HEK293 (cell line): ENCODE measurements around the gene TMEM263.

Experiments
- CTCF ChIA-PET: fragments of 350-600 bp; formaldehyde crosslinking; extraction: SDS; loops from one replicate; lab custom pipeline; 2021; ENCODE audit warnings: antibody characterized with exemption; lab: Yijun Ruan, JAX
- POLR2A ChIA-PET: fragments of 300-600 bp; formaldehyde crosslinking; extraction: SDS; loops from one replicate; lab custom pipeline; 2020; ENCODE audit warnings: antibody characterized with exemption, inconsistent platforms; lab: Yijun Ruan, JAX
- H3K27ac ChIP-seq: fragments of 200-500 bp; sonication (Bioruptor generic); 2 replicates; pipeline ENCODE4 v1.5.1; 2014; ENCODE audit warnings: low read depth, low read length, control low read depth, inconsistent platforms; ENCODE audit errors: extremely low read depth
- H3K36me3 ChIP-seq, 2 experiments: fragments of 200-500 bp in 1 of 2; sonication (Bioruptor generic) in 1 of 2; 1 replicate in 1 of 2; 2 replicates in 1 of 2; pipeline ENCODE4 v1.5.1; 2014 to 2017; ENCODE audit warnings: inconsistent platforms in 2 of 2, low read length in 2 of 2; ENCODE audit not compliant: control insufficient read depth in 2 of 2, insufficient read depth in 1 of 2
- H3K4me1 ChIP-seq: fragments of 200-500 bp; sonication (Bioruptor generic); 2 replicates; pipeline ENCODE4 v1.5.1; 2014; ENCODE audit warnings: mild to moderate bottlenecking, low read length, inconsistent platforms; ENCODE audit not compliant: control insufficient read depth, insufficient read depth
- H3K4me3 ChIP-seq: 2 replicates; pipeline ENCODE4 v1.5.1; 2011; ENCODE audit warnings: low read depth, mild to moderate bottlenecking, control low read depth, low read length, moderate library complexity
- H3K9me3 ChIP-seq: fragments of 200-500 bp; sonication (Bioruptor generic); 2 replicates; pipeline ENCODE4 v1.5.1; 2014; ENCODE audit warnings: low read depth, low read length, inconsistent platforms; ENCODE audit not compliant: control insufficient read depth, insufficient read depth
- SP7 ChIP-seq: fragments of 450-650 bp; formaldehyde crosslinking; IDR thresholded peaks from 2 replicates; pipeline ENCODE4 v1.5.1; 2016; ENCODE audit warnings: missing biosample characterization, missing genetic modification characterization
- TCF7L2 ChIP-seq: IDR thresholded peaks from 2 replicates; pipeline ENCODE4 v1.6.1; 2011; ENCODE audit warnings: low read depth, mild to moderate bottlenecking, inconsistent platforms, low read length, moderate library complexity, borderline replicate concordance
- ZBTB1 ChIP-seq: fragments of 450-650 bp; formaldehyde crosslinking; IDR thresholded peaks from 2 replicates; pipeline ENCODE4 v1.5.1; 2016; ENCODE audit warnings: missing biosample characterization, missing genetic modification characterization
- ZFHX2 ChIP-seq: fragments of 450-650 bp; formaldehyde crosslinking; conservative IDR thresholded peaks from 2 replicates; pipeline ENCODE4 v1.5.1; 2016; ENCODE audit warnings: missing biosample characterization, missing genetic modification characterization
- ZNF132 ChIP-seq: fragments of 450-650 bp; formaldehyde crosslinking; IDR thresholded peaks from 2 replicates; pipeline ENCODE4 v1.5.1; 2017; ENCODE audit warnings: missing biosample characterization, missing genetic modification characterization, borderline replicate concordance
- ZNF146 ChIP-seq: fragments of 450-650 bp; formaldehyde crosslinking; IDR thresholded peaks from 2 replicates; pipeline ENCODE4 v1.5.1; 2016; ENCODE audit warnings: missing biosample characterization, missing genetic modification characterization
- ZNF169 ChIP-seq: fragments of 450-650 bp; formaldehyde crosslinking; IDR thresholded peaks from 2 replicates; pipeline ENCODE4 v1.5.1; 2016; ENCODE audit warnings: missing biosample characterization, missing genetic modification characterization
- ZNF292 ChIP-seq: fragments of 450-650 bp; formaldehyde crosslinking; IDR thresholded peaks from 2 replicates; pipeline ENCODE4 v1.5.1; 2016; ENCODE audit warnings: low read depth, missing biosample characterization, missing genetic modification characterization, borderline replicate concordance
- ZNF311 ChIP-seq: fragments of 450-650 bp; formaldehyde crosslinking; IDR thresholded peaks from 2 replicates; pipeline ENCODE4 v1.5.1; 2017; ENCODE audit warnings: missing biosample characterization, missing genetic modification characterization, borderline replicate concordance
- ZNF529 ChIP-seq: fragments of 450-650 bp; formaldehyde crosslinking; IDR thresholded peaks from 2 replicates; pipeline ENCODE4 v1.5.1; 2017; ENCODE audit warnings: missing genetic modification characterization, missing biosample characterization; ENCODE audit not compliant: insufficient replicate concordance
- ZNF585B ChIP-seq: fragments of 450-650 bp; formaldehyde crosslinking; IDR thresholded peaks from 2 replicates; pipeline ENCODE4 v1.5.1; 2016; ENCODE audit warnings: missing biosample characterization, missing genetic modification characterization
- ZNF596 ChIP-seq: fragments of 450-650 bp; IDR thresholded peaks from 2 replicates; pipeline ENCODE4 v1.5.0; 2018; ENCODE audit warnings: missing biosample characterization, mild to moderate bottlenecking, missing genetic modification characterization, moderate library complexity
- ZNF621 ChIP-seq: fragments of 450-650 bp; formaldehyde crosslinking; IDR thresholded peaks from 2 replicates; pipeline ENCODE4 v1.5.1; 2017; ENCODE audit warnings: missing biosample characterization, missing genetic modification characterization
- ZNF624 ChIP-seq: fragments of 450-650 bp; formaldehyde crosslinking; IDR thresholded peaks from 2 replicates; pipeline ENCODE4 v1.5.1; 2017; ENCODE audit warnings: missing biosample characterization, missing genetic modification characterization
- ZNF777 ChIP-seq: fragments of 450-650 bp; formaldehyde crosslinking; IDR thresholded peaks from 2 replicates; pipeline ENCODE4 v1.5.1; 2017; ENCODE audit warnings: missing biosample characterization, missing genetic modification characterization, borderline replicate concordance
- TF ChIP-seq, protein P1 (sequence below): fragments of 450-650 bp; formaldehyde crosslinking; IDR thresholded peaks from 2 replicates; pipeline ENCODE4 v1.5.1; 2016; ENCODE audit warnings: missing biosample characterization, missing genetic modification characterization, low read depth
- TF ChIP-seq, protein P2 (sequence below): fragments of 450-650 bp; formaldehyde crosslinking; IDR thresholded peaks from 2 replicates; pipeline ENCODE4 v1.5.1; 2016; ENCODE audit warnings: missing biosample characterization, missing genetic modification characterization
- TF ChIP-seq, protein P3 (sequence below): fragments of 450-650 bp; formaldehyde crosslinking; IDR thresholded peaks from 2 replicates; pipeline ENCODE4 v1.5.1; 2017; ENCODE audit warnings: missing biosample characterization, missing genetic modification characterization
- TF ChIP-seq, protein P4 (sequence below): fragments of 450-650 bp; formaldehyde crosslinking; IDR thresholded peaks from 2 replicates; pipeline ENCODE4 v1.5.1; 2016; ENCODE audit warnings: missing biosample characterization, missing genetic modification characterization
- TF ChIP-seq, protein P5 (sequence below): fragments of 450-650 bp; formaldehyde crosslinking; IDR thresholded peaks from 2 replicates; pipeline ENCODE4 v1.5.1; 2016; ENCODE audit warnings: missing biosample characterization, missing genetic modification characterization
- TF ChIP-seq, protein P6 (sequence below): fragments of 450-650 bp; formaldehyde crosslinking; IDR thresholded peaks from 2 replicates; pipeline ENCODE4 v1.5.1; 2016; ENCODE audit warnings: missing biosample characterization, missing genetic modification characterization
- TF ChIP-seq, protein P7 (sequence below): fragments of 450-650 bp; formaldehyde crosslinking; IDR thresholded peaks from 2 replicates; pipeline ENCODE4 v1.5.1; 2016; ENCODE audit warnings: missing biosample characterization, missing genetic modification characterization

TMEM263 gene

DNA sequence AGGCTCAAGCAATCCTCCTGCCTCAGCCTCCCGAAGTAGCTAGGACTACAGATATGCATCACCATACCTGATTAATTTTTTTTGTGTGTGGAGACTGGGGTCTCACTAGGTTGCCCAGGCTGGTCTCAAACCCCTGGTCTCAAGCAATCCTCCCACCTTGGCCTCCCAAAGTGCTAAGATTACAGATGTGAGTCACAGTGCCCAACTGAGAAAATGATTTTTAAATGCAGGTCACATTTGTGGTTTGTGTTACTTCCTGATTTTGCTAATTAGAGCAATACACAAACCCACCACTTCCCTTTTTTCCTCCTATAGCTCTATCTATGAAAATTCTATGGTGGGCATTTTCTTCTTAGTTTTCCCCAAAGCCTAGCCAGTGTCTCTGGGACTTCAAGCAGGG lies 45.5 kb upstream of the TMEM263 start:
- POLR2A ChIA-PET: no interaction called here
- Histone ChIP-seq H3K9me3 (no peaks in the 10 kb centered on the region), H3K4me3 (no peak overlapping the region), H3K36me3 (no peaks in the 10 kb centered on the region), H3K27ac (no peak overlapping the region), H3K4me1 (no peaks in the 10 kb centered on the region)
- TF ChIP-seq SP7 (tag by site-specific recombination): no peak
- TF ChIP-seq, protein P1, sequence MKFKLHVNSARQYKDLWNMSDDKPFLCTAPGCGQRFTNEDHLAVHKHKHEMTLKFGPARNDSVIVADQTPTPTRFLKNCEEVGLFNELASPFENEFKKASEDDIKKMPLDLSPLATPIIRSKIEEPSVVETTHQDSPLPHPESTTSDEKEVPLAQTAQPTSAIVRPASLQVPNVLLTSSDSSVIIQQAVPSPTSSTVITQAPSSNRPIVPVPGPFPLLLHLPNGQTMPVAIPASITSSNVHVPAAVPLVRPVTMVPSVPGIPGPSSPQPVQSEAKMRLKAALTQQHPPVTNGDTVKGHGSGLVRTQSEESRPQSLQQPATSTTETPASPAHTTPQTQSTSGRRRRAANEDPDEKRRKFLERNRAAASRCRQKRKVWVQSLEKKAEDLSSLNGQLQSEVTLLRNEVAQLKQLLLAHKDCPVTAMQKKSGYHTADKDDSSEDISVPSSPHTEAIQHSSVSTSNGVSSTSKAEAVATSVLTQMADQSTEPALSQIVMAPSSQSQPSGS (tag by site-specific recombination): no peak
- no peak for TF ChIP-seq ZNF132 (tag by site-specific recombination)
- TF ChIP-seq, protein P2, sequence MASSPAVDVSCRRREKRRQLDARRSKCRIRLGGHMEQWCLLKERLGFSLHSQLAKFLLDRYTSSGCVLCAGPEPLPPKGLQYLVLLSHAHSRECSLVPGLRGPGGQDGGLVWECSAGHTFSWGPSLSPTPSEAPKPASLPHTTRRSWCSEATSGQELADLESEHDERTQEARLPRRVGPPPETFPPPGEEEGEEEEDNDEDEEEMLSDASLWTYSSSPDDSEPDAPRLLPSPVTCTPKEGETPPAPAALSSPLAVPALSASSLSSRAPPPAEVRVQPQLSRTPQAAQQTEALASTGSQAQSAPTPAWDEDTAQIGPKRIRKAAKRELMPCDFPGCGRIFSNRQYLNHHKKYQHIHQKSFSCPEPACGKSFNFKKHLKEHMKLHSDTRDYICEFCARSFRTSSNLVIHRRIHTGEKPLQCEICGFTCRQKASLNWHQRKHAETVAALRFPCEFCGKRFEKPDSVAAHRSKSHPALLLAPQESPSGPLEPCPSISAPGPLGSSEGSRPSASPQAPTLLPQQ: no peak
- no peak for TF ChIP-seq ZNF777 (tag by site-specific recombination)
- no peak for TF ChIP-seq ZNF624 (tag by site-specific recombination)
- TF ChIP-seq, protein P3, sequence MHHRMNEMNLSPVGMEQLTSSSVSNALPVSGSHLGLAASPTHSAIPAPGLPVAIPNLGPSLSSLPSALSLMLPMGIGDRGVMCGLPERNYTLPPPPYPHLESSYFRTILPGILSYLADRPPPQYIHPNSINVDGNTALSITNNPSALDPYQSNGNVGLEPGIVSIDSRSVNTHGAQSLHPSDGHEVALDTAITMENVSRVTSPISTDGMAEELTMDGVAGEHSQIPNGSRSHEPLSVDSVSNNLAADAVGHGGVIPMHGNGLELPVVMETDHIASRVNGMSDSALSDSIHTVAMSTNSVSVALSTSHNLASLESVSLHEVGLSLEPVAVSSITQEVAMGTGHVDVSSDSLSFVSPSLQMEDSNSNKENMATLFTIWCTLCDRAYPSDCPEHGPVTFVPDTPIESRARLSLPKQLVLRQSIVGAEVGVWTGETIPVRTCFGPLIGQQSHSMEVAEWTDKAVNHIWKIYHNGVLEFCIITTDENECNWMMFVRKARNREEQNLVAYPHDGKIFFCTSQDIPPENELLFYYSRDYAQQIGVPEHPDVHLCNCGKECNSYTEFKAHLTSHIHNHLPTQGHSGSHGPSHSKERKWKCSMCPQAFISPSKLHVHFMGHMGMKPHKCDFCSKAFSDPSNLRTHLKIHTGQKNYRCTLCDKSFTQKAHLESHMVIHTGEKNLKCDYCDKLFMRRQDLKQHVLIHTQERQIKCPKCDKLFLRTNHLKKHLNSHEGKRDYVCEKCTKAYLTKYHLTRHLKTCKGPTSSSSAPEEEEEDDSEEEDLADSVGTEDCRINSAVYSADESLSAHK: no peak
- TF ChIP-seq, protein P4, sequence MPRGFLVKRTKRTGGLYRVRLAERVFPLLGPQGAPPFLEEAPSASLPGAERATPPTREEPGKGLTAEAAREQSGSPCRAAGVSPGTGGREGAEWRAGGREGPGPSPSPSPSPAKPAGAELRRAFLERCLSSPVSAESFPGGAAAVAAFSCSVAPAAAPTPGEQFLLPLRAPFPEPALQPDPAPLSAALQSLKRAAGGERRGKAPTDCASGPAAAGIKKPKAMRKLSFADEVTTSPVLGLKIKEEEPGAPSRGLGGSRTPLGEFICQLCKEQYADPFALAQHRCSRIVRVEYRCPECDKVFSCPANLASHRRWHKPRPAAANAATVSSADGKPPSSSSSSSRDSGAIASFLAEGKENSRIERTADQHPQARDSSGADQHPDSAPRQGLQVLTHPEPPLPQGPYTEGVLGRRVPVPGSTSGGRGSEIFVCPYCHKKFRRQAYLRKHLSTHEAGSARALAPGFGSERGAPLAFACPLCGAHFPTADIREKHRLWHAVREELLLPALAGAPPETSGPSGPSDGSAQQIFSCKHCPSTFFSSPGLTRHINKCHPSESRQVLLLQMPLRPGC: no peak
- CTCF ChIA-PET: interaction anchor here (0.6 to 0.8 kb wide), 2 partner anchors 8 to 110 kb away, joined by 3 read pairs; no protein-coding TSS in a partner anchor

DNA sequence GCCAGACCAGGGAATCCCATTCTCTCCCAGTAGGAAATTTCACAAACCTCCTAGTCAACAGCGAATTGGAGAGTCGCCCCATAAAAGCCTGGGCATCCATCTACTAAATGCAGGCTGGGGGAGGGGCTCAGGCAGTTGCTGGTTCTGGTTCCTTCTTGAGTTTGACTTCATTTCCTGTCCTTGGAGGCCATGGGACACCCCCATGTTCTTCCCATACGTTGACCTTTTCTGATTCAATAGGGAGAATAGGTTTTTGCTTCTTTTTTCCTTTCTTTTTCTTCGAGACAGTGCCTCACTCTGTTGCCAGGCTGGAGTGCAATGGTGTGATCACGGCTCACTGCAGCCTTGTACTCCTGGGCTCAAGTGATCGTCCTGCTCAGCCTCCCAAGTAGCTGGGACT lies 44.1 kb upstream of the TMEM263 start:
- Histone ChIP-seq H3K4me1 (no peaks in the 10 kb centered on the region), H3K4me3 (no peak overlapping the region), H3K27ac (no peak overlapping the region), H3K9me3 (no peaks in the 10 kb centered on the region), H3K36me3 (no peaks in the 10 kb centered on the region)
- POLR2A ChIA-PET: no interaction called here
- CTCF ChIA-PET: interaction anchor here (0.7 kb wide), 1 partner anchor 28 kb away, joined by 3 read pairs; no protein-coding TSS in a partner anchor
- TF ChIP-seq, protein P5, sequence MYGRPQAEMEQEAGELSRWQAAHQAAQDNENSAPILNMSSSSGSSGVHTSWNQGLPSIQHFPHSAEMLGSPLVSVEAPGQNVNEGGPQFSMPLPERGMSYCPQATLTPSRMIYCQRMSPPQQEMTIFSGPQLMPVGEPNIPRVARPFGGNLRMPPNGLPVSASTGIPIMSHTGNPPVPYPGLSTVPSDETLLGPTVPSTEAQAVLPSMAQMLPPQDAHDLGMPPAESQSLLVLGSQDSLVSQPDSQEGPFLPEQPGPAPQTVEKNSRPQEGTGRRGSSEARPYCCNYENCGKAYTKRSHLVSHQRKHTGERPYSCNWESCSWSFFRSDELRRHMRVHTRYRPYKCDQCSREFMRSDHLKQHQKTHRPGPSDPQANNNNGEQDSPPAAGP (tag by site-specific recombination): no peak
- TF ChIP-seq ZNF529 (tag by site-specific recombination): no peak
- TF ChIP-seq ZNF292 (tag by site-specific recombination): no peak
- TF ChIP-seq ZNF132 (tag by site-specific recombination): no peak
- TF ChIP-seq, protein P6, sequence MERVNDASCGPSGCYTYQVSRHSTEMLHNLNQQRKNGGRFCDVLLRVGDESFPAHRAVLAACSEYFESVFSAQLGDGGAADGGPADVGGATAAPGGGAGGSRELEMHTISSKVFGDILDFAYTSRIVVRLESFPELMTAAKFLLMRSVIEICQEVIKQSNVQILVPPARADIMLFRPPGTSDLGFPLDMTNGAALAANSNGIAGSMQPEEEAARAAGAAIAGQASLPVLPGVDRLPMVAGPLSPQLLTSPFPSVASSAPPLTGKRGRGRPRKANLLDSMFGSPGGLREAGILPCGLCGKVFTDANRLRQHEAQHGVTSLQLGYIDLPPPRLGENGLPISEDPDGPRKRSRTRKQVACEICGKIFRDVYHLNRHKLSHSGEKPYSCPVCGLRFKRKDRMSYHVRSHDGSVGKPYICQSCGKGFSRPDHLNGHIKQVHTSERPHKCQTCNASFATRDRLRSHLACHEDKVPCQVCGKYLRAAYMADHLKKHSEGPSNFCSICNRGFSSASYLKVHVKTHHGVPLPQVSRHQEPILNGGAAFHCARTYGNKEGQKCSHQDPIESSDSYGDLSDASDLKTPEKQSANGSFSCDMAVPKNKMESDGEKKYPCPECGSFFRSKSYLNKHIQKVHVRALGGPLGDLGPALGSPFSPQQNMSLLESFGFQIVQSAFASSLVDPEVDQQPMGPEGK (tag by site-specific recombination): no peak
- no peak for TF ChIP-seq ZBTB1 (tag by site-specific recombination)
- no peak for TF ChIP-seq TCF7L2
- no peak for TF ChIP-seq ZNF311 (tag by site-specific recombination)
- TF ChIP-seq ZNF169: no peak
- no peak for TF ChIP-seq ZFHX2
- no peak for TF ChIP-seq ZNF621
- no peak for TF ChIP-seq ZNF596
- no peak for TF ChIP-seq ZNF146
- no peak for TF ChIP-seq SP7 (tag by site-specific recombination)
- TF ChIP-seq, protein P7, sequence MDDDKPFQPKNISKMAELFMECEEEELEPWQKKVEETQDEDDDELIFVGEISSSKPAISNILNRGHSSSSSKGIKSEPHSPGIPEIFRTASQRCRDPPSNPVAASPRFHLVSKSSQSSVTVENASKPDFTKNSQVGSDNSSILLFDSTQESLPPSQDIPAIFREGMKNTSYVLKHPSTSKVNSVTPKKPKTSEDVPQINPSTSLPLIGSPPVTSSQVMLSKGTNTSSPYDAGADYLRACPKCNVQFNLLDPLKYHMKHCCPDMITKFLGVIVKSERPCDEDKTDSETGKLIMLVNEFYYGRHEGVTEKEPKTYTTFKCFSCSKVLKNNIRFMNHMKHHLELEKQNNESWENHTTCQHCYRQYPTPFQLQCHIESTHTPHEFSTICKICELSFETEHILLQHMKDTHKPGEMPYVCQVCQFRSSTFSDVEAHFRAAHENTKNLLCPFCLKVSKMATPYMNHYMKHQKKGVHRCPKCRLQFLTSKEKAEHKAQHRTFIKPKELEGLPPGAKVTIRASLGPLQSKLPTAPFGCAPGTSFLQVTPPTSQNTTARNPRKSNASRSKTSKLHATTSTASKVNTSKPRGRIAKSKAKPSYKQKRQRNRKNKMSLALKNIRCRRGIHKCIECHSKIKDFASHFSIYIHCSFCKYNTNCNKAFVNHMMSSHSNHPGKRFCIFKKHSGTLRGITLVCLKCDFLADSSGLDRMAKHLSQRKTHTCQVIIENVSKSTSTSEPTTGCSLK (tag by site-specific recombination): no peak
- no peak for TF ChIP-seq ZNF585B (tag by site-specific recombination)
